ENCODE measurements around the gene SMPD2. TPM values are rescaled to one million over a fixed set of nuclear protein-coding genes. Genes with fewer than 3 reads are reported as not detected.

Gene SMPD2
- total RNA-seq, 4 donors from 2014 or later = 10.2 to 16.2 (median 10.7) TPM

DNA sequence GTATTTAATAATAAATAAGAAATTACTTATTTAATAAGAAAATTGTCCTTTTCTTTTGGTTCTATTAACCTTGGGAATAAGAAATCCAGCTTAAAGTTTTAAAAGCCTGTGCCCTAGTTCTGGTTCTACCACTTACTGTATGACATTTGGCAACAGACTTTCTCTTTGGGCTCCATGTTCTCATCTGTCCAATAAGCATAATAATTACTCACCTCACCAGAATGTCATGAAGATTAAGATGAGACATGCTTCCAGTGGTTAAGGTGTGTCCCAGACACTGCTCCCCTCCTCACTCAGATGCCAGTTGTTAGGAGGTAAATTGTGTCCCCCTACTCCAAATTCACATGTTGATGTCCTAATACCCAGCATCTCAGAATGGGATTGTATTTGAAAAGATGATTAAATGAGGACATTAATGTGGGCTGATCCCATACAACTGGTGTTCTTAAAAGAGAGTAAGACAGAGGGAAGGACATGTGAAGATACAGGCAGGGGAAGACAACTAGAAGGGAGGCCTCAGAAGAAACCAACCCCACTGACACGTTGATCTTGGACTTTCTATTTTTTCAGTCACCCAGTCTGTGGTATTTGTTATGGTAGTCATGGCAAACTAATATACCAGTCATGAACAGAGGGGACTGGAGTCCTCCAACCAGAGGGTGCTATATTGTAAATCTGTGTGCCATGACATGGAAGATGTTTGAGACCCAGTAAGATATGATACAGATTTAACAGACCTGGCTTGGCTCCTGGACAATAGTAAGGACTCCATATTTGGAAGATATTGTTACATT, 21.4 kb downstream of the SMPD2 start:
- TF ChIP-seq, protein P1, sequence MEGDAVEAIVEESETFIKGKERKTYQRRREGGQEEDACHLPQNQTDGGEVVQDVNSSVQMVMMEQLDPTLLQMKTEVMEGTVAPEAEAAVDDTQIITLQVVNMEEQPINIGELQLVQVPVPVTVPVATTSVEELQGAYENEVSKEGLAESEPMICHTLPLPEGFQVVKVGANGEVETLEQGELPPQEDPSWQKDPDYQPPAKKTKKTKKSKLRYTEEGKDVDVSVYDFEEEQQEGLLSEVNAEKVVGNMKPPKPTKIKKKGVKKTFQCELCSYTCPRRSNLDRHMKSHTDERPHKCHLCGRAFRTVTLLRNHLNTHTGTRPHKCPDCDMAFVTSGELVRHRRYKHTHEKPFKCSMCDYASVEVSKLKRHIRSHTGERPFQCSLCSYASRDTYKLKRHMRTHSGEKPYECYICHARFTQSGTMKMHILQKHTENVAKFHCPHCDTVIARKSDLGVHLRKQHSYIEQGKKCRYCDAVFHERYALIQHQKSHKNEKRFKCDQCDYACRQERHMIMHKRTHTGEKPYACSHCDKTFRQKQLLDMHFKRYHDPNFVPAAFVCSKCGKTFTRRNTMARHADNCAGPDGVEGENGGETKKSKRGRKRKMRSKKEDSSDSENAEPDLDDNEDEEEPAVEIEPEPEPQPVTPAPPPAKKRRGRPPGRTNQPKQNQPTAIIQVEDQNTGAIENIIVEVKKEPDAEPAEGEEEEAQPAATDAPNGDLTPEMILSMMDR (IDR thresholded peaks at IDR 0.05) = no peak
- no peak for ATAC-seq (ENCODE audit: low FRiP score)
- DNase-seq (ENCODE audit: low spot score) = no peak

GRCh38 chr6:109465772-109466171, 25.2 kb downstream of the SMPD2 start:
- DNase-seq (ENCODE audit: low spot score) (no peak), ATAC-seq (ENCODE audit: low FRiP score) (no peak)
- TF ChIP-seq, protein P1 (IDR thresholded peaks at IDR 0.05) = no peak

GRCh38 chr6:109466212-109466923, 25.8 kb downstream of the SMPD2 start:
- TF ChIP-seq, protein P1 (IDR thresholded peaks at IDR 0.05) = no peak
- ATAC-seq (ENCODE audit: low FRiP score) (no peak), DNase-seq (ENCODE audit: low spot score) (no peak)

GRCh38 chr6:109467696-109468095, 27.2 kb downstream of the SMPD2 start:
- DNase-seq (ENCODE audit: low spot score) (no peak), ATAC-seq (ENCODE audit: low FRiP score) (no peak)
- TF ChIP-seq, protein P1 (IDR thresholded peaks at IDR 0.05) = no peak

DNA sequence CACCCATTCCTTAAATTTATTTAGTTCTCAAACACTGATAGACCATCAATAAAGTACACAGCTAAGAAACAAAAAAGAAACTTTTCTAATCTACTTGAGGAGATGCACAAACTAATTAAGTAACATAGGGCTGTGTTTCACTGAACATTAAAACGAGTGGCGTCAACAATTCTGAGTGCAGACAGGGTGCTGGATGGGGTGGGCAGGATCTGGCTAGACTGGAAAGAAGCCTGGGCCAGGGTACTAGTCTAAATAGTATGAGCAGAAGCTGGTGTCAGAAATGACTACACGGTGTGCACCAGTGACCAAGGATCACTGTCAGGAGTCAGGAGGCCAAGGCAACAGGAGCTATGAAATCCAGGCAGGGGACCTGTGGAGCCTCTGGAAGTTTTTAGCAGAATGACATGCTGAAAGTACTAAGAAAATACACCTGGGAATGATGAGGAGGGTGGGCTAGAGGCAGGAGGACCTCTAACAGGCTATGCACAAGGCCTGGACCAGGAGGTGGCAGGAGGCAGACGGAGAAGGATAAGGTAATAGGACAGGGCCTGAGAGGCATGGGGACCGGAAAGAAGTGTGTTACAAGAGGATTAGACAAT, 29.2 kb downstream of the SMPD2 start:
- TF ChIP-seq, protein P1 (IDR thresholded peaks at IDR 0.05) = no peak
- DNase-seq (ENCODE audit: low spot score) (no peak), ATAC-seq (ENCODE audit: low FRiP score) (no peak)

- no peak for DNase-seq (ENCODE audit: low spot score)
- TF ChIP-seq, protein P1 (IDR thresholded peaks at IDR 0.05) = no peak
- ATAC-seq (ENCODE audit: low FRiP score) = no peak
Observed at GRCh38 chr6:109471105-109471810, 30.7 kb downstream of the SMPD2 start.
